IPS-18c (cell line): Measurements from ENCODE around the gene CHD2.

Experiments
- H3K4me3 ChIP-seq: 2 replicates; pipeline ENCODE4 v1.7.0; 2013; ENCODE audit warnings: low read depth, mild to moderate bottlenecking, low read length, moderate library complexity; ENCODE audit not compliant: insufficient read depth
- H3K9me3 ChIP-seq: one replicate; pipeline ENCODE4 v1.6.1; 2013; ENCODE audit warnings: mild to moderate bottlenecking, low read length, moderate library complexity; ENCODE audit not compliant: control insufficient read depth, insufficient read depth

The CHD2 gene

GRCh38 chr15:93070551-93071296 lies 170.6 kb downstream of the CHD2 start:
- Histone ChIP-seq H3K4me3 (peak overlapping the region; percentile 94), H3K9me3 (peaks cover 2% of the 10 kb centered on the region)

- Histone ChIP-seq H3K9me3 (peaks cover 3% of the 10 kb centered on the region), H3K4me3 (peak overlapping the region; percentile 94)
Observed at GRCh38 chr15:93071469-93071936, 171.4 kb downstream of the CHD2 start.

- peaks cover 3% of the 10 kb centered on the region for H3K9me3 ChIP-seq
- peak overlapping the region; percentile 94 for H3K4me3 ChIP-seq
Observed at GRCh38 chr15:93072011-93072410, 171.9 kb downstream of the CHD2 start.

GRCh38 chr15:93072411-93073394 lies 172.6 kb downstream of the CHD2 start:
- peaks cover 3% of the 10 kb centered on the region for H3K9me3 ChIP-seq
- peak overlapping the region; percentile 94 for H3K4me3 ChIP-seq

GRCh38 chr15:93073465-93073952 lies 173.4 kb downstream of the CHD2 start:
- H3K4me3 ChIP-seq = peak overlapping the region; percentile 94
- H3K9me3 ChIP-seq = peaks cover 3% of the 10 kb centered on the region

GRCh38 chr15:93074599-93074998 lies 174.5 kb downstream of the CHD2 start:
- Histone ChIP-seq H3K4me3 (no peak overlapping the region), H3K9me3 (peaks cover 3% of the 10 kb centered on the region)

GRCh38 chr15:93076217-93076616 lies 176.1 kb downstream of the CHD2 start:
- peaks cover 3% of the 10 kb centered on the region for H3K9me3 ChIP-seq

GRCh38 chr15:93076875-93077274 lies 176.8 kb downstream of the CHD2 start:
- Histone ChIP-seq H3K9me3 (peaks cover 3% of the 10 kb centered on the region), H3K4me3 (no peak overlapping the region)

More at GRCh38 chr15:93076217-93076616, 176.1 kb downstream of the CHD2 start:
- no peak overlapping the region for H3K4me3 ChIP-seq
